Tibial artery (tissue), 4 donors: Measurements from ENCODE around the gene SLC38A1.

Experiments used
- DNase-seq, 2 donors: peaks; one replicate each; pipeline ENCODE4 v3.0.0-alpha.2; 2019
- H3K27ac ChIP-seq, 2 donors: fragments of 200-600 bp; sonication (generic) in 1 of 2; 1 replicate in 1 of 2; 2 replicates in 1 of 2; pipeline ENCODE4 v1.5.1; 2018 to 2019; ENCODE audit warnings: mild to moderate bottlenecking in 1 of 2
- H3K27me3 ChIP-seq, 2 donors: fragments of 200-600 bp; sonication (generic) in 1 of 2; one replicate each; pipeline versions ENCODE4 v1.5.1 to v1.6.0; 2016 to 2019
- H3K36me3 ChIP-seq, 3 donors: fragments of 200-600 bp; sonication (generic) in 2 of 3; one replicate each; pipeline ENCODE4 v1.5.1; 2016 to 2019; ENCODE audit warnings: mild to moderate bottlenecking in 2 of 3
- H3K4me1 ChIP-seq, 4 donors: fragments of 200-600 bp; sonication (generic) in 2 of 4; 1 replicate in 3 of 4; 2 replicates in 1 of 4; pipeline ENCODE4 v1.5.1; 2016 to 2019
- H3K4me3 ChIP-seq, 2 donors: fragments of 200-600 bp; sonication (generic) in 1 of 2; 1 replicate in 1 of 2; 2 replicates in 1 of 2; pipeline ENCODE4 v1.5.1; 2018 to 2019; ENCODE audit warnings: mild to moderate bottlenecking in 2 of 2
- H3K9me3 ChIP-seq, 3 donors: fragments of 200-600 bp; sonication (generic) in 1 of 3; one replicate each; pipeline ENCODE4 v1.5.1; 2016 to 2019
- CTCF ChIP-seq, 2 experiments: fragments of 200-600 bp in 1 of 2; fragments of 450-650 bp in 1 of 2; IDR thresholded peaks; one replicate each; pipeline ENCODE4 v1.5.1; 2017 to 2019; ENCODE audit warnings: antibody characterized with exemption in 2 of 2, mild to moderate bottlenecking in 1 of 2, moderate library complexity in 1 of 2
- intact Hi-C: fragments of 100-400 bp; cut with DNase I; formaldehyde crosslinking; loops from one replicate; pipeline ENCODE4 v1.15.0; 2023; ENCODE audit warnings: low total_unique reads

Gene SLC38A1

GRCh38 chr12:46183112-46183511, 85.7 kb downstream of the SLC38A1 start:
- Histone ChIP-seq H3K4me3 (no peak overlapping the region), H3K9me3 (no peaks in the 10 kb centered on the region), H3K27me3 (no peaks in the 10 kb centered on the region), H3K27ac (no peak overlapping the region), H3K36me3 (no peaks in the 10 kb centered on the region), H3K4me1 (peaks cover 0 to 13% (median 10%) of the 10 kb centered on the region in 4 donors)
- intact Hi-C loops = no loop called here
- TF ChIP-seq CTCF (IDR thresholded peaks at IDR 0.05) = no peak
- DNase-seq = no peak

GRCh38 chr12:46181465-46181864, 87.4 kb downstream of the SLC38A1 start:
- intact Hi-C loops = no loop called here
- Histone ChIP-seq H3K4me1 (no peaks in the 10 kb centered on the region), H3K9me3 (no peaks in the 10 kb centered on the region), H3K27ac (no peak overlapping the region), H3K27me3 (no peaks in the 10 kb centered on the region), H3K36me3 (no peaks in the 10 kb centered on the region), H3K4me3 (no peak overlapping the region)
- TF ChIP-seq CTCF (IDR thresholded peaks at IDR 0.05) = no peak
- DNase-seq = no peak

- no peaks in the 10 kb centered on the region for H3K27me3 ChIP-seq
- H3K36me3 ChIP-seq = no peaks in the 10 kb centered on the region
- H3K4me1 ChIP-seq = no peaks in the 10 kb centered on the region
- no peaks in the 10 kb centered on the region for H3K9me3 ChIP-seq
- intact Hi-C loops = no loop called here
- no peak overlapping the region for H3K4me3 ChIP-seq
- no peak for DNase-seq
- TF ChIP-seq CTCF (IDR thresholded peaks at IDR 0.05) = no peak
- H3K27ac ChIP-seq = no peak overlapping the region
These were observed 89.0 kb downstream of the SLC38A1 start for GRCh38 chr12:46179693-46180452.

- H3K4me3 ChIP-seq = no peak overlapping the region
- H3K36me3 ChIP-seq = no peaks in the 10 kb centered on the region
- TF ChIP-seq CTCF (IDR thresholded peaks at IDR 0.05) = no peak
- intact Hi-C loops = no loop called here
- no peak overlapping the region for H3K27ac ChIP-seq
- DNase-seq = no peak
- no peaks in the 10 kb centered on the region for H3K4me1 ChIP-seq
- no peaks in the 10 kb centered on the region for H3K27me3 ChIP-seq
- H3K9me3 ChIP-seq = no peaks in the 10 kb centered on the region
These were observed 90.8 kb downstream of the SLC38A1 start for GRCh38 chr12:46177837-46178608.

GRCh38 chr12:46177025-46177424, 91.8 kb downstream of the SLC38A1 start:
- intact Hi-C loops = no loop called here
- no peak overlapping the region for H3K4me3 ChIP-seq
- H3K36me3 ChIP-seq = no peaks in the 10 kb centered on the region
- H3K9me3 ChIP-seq = no peaks in the 10 kb centered on the region
- TF ChIP-seq CTCF (IDR thresholded peaks at IDR 0.05) = no peak
- H3K27ac ChIP-seq = no peak overlapping the region
- no peak for DNase-seq
- H3K27me3 ChIP-seq = no peaks in the 10 kb centered on the region
- H3K4me1 ChIP-seq = no peaks in the 10 kb centered on the region
